ENCODE results near the gene JHY. TPM values are rescaled to one million over a fixed set of nuclear protein-coding genes. Genes with fewer than 3 reads are reported as not detected.

JHY gene
- total and polyA plus RNA-seq, 4 experiments from 2014 or later: 1.5 to 5.4 (median 4.6) TPM

DNA sequence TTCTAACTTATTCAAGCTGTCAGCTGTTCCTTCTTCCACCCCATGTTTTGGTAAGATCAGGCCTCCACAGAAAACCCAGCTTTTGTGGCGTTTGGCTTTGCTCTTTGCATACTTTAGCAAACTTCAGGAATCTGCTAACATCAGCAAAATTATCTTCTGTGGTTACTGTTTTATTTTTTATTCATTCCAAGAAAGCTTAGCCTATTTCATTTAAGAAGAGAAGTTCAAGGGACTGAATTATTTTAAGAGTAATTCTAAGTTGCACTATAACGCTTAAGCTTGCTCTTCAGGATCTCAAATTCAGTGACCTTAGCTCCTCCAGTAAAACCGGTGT, 1.1 kb downstream of the JHY start:
- Mint-ChIP-seq H3K9me3 (peaks cover 0 to 2% (median 0%) of the 10 kb centered on the region in 8 donors), H3K4me3 (peak overlapping the region; percentile 83 to 90 (median 88)), H3K4me1 (peaks cover 16 to 27% (median 24%) of the 10 kb centered on the region in 4 donors), H3K36me3 (peaks cover 5% of the 10 kb centered on the region in 2 donors), H3K27ac (peak overlapping the region; percentile 64 to 93 (median 79)), H3K27me3 (no peaks in the 10 kb centered on the region)
- H3K27me3 ChIP-seq (ENCODE audit: insufficient read depth, low read length): no peaks in the 10 kb centered on the region
- H3K9me3 ChIP-seq (ENCODE audit: control insufficient read depth in 1 of 2, low read length in 2 of 2): no peaks in the 10 kb centered on the region
- H3K4me1 ChIP-seq (ENCODE audit: insufficient read depth, low read length): peaks cover 20% of the 10 kb centered on the region
- CTCF ChIA-PET (ENCODE audit: partially characterized antibody): interaction anchor here (1.2 to 1.5 kb wide), 4 partner anchors 20 to 173 kb away, joined by 4 to 6 read pairs (median 4); no protein-coding TSS in a partner anchor
- POLR2A ChIA-PET (ENCODE audit: partially characterized antibody): interaction anchor here (0.8 to 2.2 kb wide), 3 partner anchors 10 to 179 kb away, joined by 3 to 13 read pairs (median 4); partner anchors contain the start of gene HSPA8
- H3K36me3 ChIP-seq (ENCODE audit: insufficient read depth, low read length): no peaks in the 10 kb centered on the region
- peak overlapping the region; percentile 42 to 56 for H3K4me3 ChIP-seq (ENCODE audit: low read length in 2 of 2)
- H3K27ac ChIP-seq (ENCODE audit: low read depth, low read length): peak overlapping the region; percentile 63
- no peak for DNase-seq
- intact Hi-C loops (cut with micrococcal nuclease): loop anchor here (2.0 kb wide), 1 partner anchor 179 kb away; the partner anchor contains the start of gene HSPA8

DNA sequence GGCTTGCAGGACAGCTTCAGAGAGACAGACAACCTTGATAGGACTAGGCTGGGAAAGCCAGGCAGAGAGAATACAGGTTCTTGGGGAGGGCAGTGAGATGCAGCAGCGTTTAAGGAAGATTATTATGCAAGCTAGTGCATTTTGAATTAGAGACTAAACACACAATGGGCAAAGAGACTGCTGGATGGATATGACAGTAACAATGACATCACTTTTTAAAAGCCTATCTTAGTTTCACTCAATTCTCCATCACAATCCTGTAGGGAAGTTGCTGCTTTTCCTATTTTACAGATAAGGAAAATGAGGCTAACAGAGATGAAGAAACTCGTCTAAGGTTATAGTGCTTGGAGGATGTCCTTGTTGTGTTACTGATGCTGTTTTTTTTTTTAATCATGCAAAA, 5.6 kb downstream of the JHY start:
- ChIA-PET CTCF (ENCODE audit: partially characterized antibody) (interaction anchor here (2.1 kb wide), 1 partner anchor 133 kb away, joined by 7 read pairs; no protein-coding TSS in a partner anchor), POLR2A (ENCODE audit: partially characterized antibody) (no interaction called here)
- Mint-ChIP-seq H3K27ac (no peak overlapping the region), H3K4me3 (no peak overlapping the region), H3K4me1 (peaks cover 10 to 22% (median 18%) of the 10 kb centered on the region in 4 donors), H3K27me3 (no peaks in the 10 kb centered on the region), H3K9me3 (peaks cover 0 to 2% (median 0%) of the 10 kb centered on the region in 8 donors), H3K36me3 (peaks cover 5 to 6% of the 10 kb centered on the region in 2 donors)
- H3K4me3 ChIP-seq (ENCODE audit: low read length in 2 of 2): no peak overlapping the region
- H3K9me3 ChIP-seq (ENCODE audit: control insufficient read depth in 1 of 2, low read length in 2 of 2): no peaks in the 10 kb centered on the region
- H3K27ac ChIP-seq (ENCODE audit: low read depth, low read length): no peak overlapping the region
- no peaks in the 10 kb centered on the region for H3K36me3 ChIP-seq (ENCODE audit: insufficient read depth, low read length)
- DNase-seq: no peak
- no peaks in the 10 kb centered on the region for H3K27me3 ChIP-seq (ENCODE audit: insufficient read depth, low read length)
- H3K4me1 ChIP-seq (ENCODE audit: insufficient read depth, low read length): peaks cover 11% of the 10 kb centered on the region
- intact Hi-C loops (cut with micrococcal nuclease): no loop called here

DNA sequence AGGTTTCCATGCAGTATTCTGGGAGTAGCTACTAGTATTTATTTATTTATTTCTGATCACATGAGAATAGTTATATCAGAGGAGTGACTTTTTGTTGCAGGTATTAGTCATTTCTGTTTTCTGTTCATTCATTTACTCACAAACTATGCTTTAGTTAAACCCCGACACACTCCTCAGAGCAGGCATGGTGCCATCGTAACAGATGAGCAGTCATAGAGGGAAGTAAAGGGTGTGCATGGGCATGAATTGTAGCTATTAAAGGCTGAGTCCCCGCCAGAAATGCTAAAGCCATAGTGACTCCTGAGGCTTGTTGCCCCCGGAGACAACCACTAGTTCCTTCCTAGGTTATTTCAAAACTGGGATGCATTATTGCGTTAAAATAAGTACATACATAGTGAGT, 10.6 kb downstream of the JHY start:
- no peak overlapping the region for H3K4me3 Mint-ChIP-seq
- intact Hi-C loops (cut with micrococcal nuclease): no loop called here
- CTCF ChIA-PET (ENCODE audit: partially characterized antibody): interaction anchor here (1.1 kb wide), 1 partner anchor 30 kb away, joined by 3 read pairs; no protein-coding TSS in a partner anchor

DNA sequence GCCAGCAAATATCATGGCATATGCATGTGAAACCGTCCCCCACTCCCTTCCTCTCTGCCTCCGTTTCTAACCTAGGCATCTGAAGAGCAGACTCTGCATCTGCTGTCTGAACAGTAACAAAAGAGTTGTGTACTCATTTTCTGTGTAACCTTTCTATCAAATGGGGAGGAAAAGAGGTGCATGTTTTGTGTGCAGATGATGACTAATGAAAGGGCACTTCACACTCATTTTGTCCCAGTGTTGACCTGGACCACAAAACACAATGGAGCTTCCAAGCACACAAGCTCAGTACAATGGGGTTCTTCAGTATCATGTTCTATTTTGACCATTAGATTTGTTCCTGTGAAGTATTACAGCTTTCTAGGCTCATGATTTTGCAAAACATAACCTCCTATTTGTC, 13.0 kb downstream of the JHY start:
- H3K4me3 ChIP-seq (ENCODE audit: low read length in 2 of 2): no peak overlapping the region
- no peaks in the 10 kb centered on the region for H3K27me3 Mint-ChIP-seq
- no peaks in the 10 kb centered on the region for H3K9me3 Mint-ChIP-seq
- H3K36me3 ChIP-seq (ENCODE audit: insufficient read depth, low read length): no peaks in the 10 kb centered on the region
- ChIA-PET CTCF (ENCODE audit: partially characterized antibody) (no interaction called here), POLR2A (ENCODE audit: partially characterized antibody) (no interaction called here)
- H3K36me3 Mint-ChIP-seq: peaks cover 0 to 3% of the 10 kb centered on the region in 2 donors
- H3K4me1 ChIP-seq (ENCODE audit: insufficient read depth, low read length): no peaks in the 10 kb centered on the region
- H3K9me3 ChIP-seq (ENCODE audit: control insufficient read depth in 1 of 2, low read length in 2 of 2): no peaks in the 10 kb centered on the region
- intact Hi-C loops (cut with micrococcal nuclease): no loop called here
- H3K27ac ChIP-seq (ENCODE audit: low read depth, low read length): no peak overlapping the region
- H3K27ac Mint-ChIP-seq: no peak overlapping the region
- H3K4me1 Mint-ChIP-seq: peaks cover 0 to 3% (median 1%) of the 10 kb centered on the region in 4 donors
- H3K27me3 ChIP-seq (ENCODE audit: insufficient read depth, low read length): no peaks in the 10 kb centered on the region
- DNase-seq: no peak
- no peak overlapping the region for H3K4me3 Mint-ChIP-seq

More for the DNA sequence above, 10.6 kb downstream of the JHY start:
- Histone ChIP-seq H3K27me3 (ENCODE audit: insufficient read depth, low read length) (no peaks in the 10 kb centered on the region), H3K27ac (ENCODE audit: low read depth, low read length) (no peak overlapping the region), H3K4me3 (ENCODE audit: low read length in 2 of 2) (no peak overlapping the region), H3K9me3 (ENCODE audit: control insufficient read depth in 1 of 2, low read length in 2 of 2) (no peaks in the 10 kb centered on the region), H3K36me3 (ENCODE audit: insufficient read depth, low read length) (no peaks in the 10 kb centered on the region), H3K4me1 (ENCODE audit: insufficient read depth, low read length) (no peaks in the 10 kb centered on the region)
- no peak for DNase-seq
- POLR2A ChIA-PET (ENCODE audit: partially characterized antibody): interaction anchor here (0.9 kb wide), 1 partner anchor 10 kb away, joined by 3 read pairs; no protein-coding TSS in a partner anchor
- Mint-ChIP-seq H3K4me1 (peaks cover 0 to 3% (median under 1%) of the 10 kb centered on the region in 4 donors), H3K27ac (no peak overlapping the region), H3K9me3 (no peaks in the 10 kb centered on the region), H3K36me3 (peaks cover 0 to 3% of the 10 kb centered on the region in 2 donors), H3K27me3 (no peaks in the 10 kb centered on the region)

DNA sequence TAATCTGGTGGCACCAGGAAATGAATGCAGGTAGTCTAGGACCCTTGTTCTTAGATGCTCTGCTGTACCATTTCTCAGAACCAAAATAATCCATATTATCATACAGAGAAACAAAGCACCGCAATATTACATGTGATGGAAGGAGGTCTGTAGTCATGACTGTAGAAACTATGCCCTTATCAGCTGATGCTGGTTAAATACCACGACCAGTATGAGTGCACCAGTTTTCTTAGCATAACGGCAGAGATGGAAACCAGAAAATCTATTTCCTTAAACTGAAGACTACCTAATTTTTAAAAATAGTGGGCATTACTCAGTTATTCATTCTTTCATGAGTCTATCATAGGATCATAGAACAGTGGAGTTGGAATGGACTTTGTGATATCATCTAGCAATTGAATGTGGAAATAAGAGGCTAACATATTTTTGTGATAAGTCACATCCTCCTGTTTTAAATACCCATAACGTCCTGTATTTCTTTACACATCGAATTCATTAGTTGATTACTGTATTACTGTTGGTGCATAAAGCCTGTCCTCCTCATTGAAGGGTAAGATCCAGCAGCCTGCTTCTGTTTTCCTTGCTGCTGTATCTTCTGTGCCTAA, 15.1 kb downstream of the JHY start:
- DNase-seq: no peak
- ChIA-PET CTCF (ENCODE audit: partially characterized antibody) (no interaction called here), POLR2A (ENCODE audit: partially characterized antibody) (no interaction called here)

DNA sequence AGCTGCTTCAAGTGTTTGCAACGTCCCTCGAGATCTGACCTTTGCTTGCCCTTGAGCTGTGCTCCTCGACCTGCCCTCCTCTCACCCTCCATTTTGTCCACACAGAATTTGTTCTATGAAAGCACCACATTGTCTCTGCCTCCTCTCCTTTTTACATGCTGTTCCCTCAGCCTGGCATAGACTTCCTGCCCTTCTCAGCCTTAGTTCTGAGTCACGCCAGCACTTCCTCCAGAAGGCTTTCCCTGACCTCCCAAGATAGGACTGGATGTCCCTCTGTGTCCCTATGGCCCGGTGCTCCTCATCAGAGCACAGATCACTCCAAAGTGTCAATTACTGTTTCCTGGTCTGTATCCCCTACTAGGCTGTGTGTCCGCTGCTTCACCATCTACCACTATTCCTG, 16.2 kb downstream of the JHY start:
- no peaks in the 10 kb centered on the region for H3K9me3 ChIP-seq (ENCODE audit: control insufficient read depth in 1 of 2, low read length in 2 of 2)
- H3K27ac ChIP-seq (ENCODE audit: low read depth, low read length): no peak overlapping the region
- Mint-ChIP-seq H3K27ac (peak overlapping the region in 1 of 7 donors; percentile 65), H3K36me3 (peaks cover 2 to 7% of the 10 kb centered on the region in 2 donors), H3K27me3 (no peaks in the 10 kb centered on the region), H3K4me1 (peaks cover 0 to 3% (median 0%) of the 10 kb centered on the region in 4 donors), H3K9me3 (no peaks in the 10 kb centered on the region), H3K4me3 (no peak overlapping the region)
- POLR2A ChIA-PET (ENCODE audit: partially characterized antibody): no interaction called here
- peak in 1 of 5 donors; percentile 24 for DNase-seq
- no peaks in the 10 kb centered on the region for H3K27me3 ChIP-seq (ENCODE audit: insufficient read depth, low read length)
- H3K36me3 ChIP-seq (ENCODE audit: insufficient read depth, low read length): no peaks in the 10 kb centered on the region
- H3K4me1 ChIP-seq (ENCODE audit: insufficient read depth, low read length): no peaks in the 10 kb centered on the region
- intact Hi-C loops (cut with micrococcal nuclease): no loop called here
- CTCF ChIA-PET (ENCODE audit: partially characterized antibody): no interaction called here
- H3K4me3 ChIP-seq (ENCODE audit: low read length in 2 of 2): no peak overlapping the region

More for the DNA sequence above, 15.1 kb downstream of the JHY start:
- Histone ChIP-seq H3K4me1 (ENCODE audit: insufficient read depth, low read length) (no peaks in the 10 kb centered on the region), H3K27me3 (ENCODE audit: insufficient read depth, low read length) (no peaks in the 10 kb centered on the region), H3K4me3 (ENCODE audit: low read length in 2 of 2) (no peak overlapping the region), H3K27ac (ENCODE audit: low read depth, low read length) (no peak overlapping the region), H3K36me3 (ENCODE audit: insufficient read depth, low read length) (no peaks in the 10 kb centered on the region), H3K9me3 (ENCODE audit: control insufficient read depth in 1 of 2, low read length in 2 of 2) (no peaks in the 10 kb centered on the region)
- Mint-ChIP-seq H3K9me3 (no peaks in the 10 kb centered on the region), H3K27me3 (no peaks in the 10 kb centered on the region), H3K4me3 (no peak overlapping the region), H3K27ac (no peak overlapping the region), H3K4me1 (peaks cover 0 to 3% (median 0%) of the 10 kb centered on the region in 4 donors), H3K36me3 (peaks cover 2 to 4% of the 10 kb centered on the region in 2 donors)
- intact Hi-C loops (cut with micrococcal nuclease): no loop called here

DNA sequence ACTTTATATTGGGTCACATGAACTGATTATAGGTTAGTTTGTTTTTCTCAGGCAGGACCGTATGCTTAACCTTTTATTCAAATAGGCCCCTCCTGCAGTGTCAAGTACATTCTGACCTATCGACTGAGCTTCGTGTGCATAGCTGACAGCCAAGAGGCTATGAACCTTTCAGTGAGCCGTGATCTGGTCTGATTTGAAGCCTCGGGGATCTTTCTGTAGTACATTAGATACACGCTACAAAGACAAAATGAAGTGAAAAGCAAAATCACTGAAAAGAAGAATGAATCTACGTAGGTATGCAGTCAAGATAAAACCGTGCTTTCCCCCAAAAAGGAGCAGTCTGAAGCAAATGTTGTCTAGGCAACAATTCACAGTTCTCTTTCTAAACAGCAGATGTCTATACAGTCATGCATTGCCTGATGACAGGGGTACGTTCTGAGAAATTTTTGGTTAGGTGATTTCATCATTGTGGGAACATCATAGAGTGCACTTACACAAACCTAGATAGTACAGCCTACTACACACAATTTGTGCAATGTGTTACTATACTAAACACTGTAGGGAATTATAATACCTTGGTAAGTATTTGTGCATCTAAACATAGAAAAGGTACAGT, 18.1 kb downstream of the JHY start:
- Mint-ChIP-seq H3K4me3 (no peak overlapping the region), H3K27me3 (no peaks in the 10 kb centered on the region), H3K27ac (no peak overlapping the region), H3K36me3 (peaks cover 5 to 9% of the 10 kb centered on the region in 2 donors), H3K4me1 (peaks cover 0 to 3% (median 0%) of the 10 kb centered on the region in 4 donors), H3K9me3 (no peaks in the 10 kb centered on the region)
- no peaks in the 10 kb centered on the region for H3K36me3 ChIP-seq (ENCODE audit: insufficient read depth, low read length)
- H3K27ac ChIP-seq (ENCODE audit: low read depth, low read length): no peak overlapping the region
- no peaks in the 10 kb centered on the region for H3K9me3 ChIP-seq (ENCODE audit: control insufficient read depth in 1 of 2, low read length in 2 of 2)
- no peak for DNase-seq
- H3K4me3 ChIP-seq (ENCODE audit: low read length in 2 of 2): no peak overlapping the region
- H3K4me1 ChIP-seq (ENCODE audit: insufficient read depth, low read length): no peaks in the 10 kb centered on the region
- CTCF ChIA-PET (ENCODE audit: partially characterized antibody): interaction anchor here (0.7 kb wide), 1 partner anchor 11 kb away, joined by 3 read pairs; no protein-coding TSS in a partner anchor
- intact Hi-C loops (cut with micrococcal nuclease): no loop called here
- H3K27me3 ChIP-seq (ENCODE audit: insufficient read depth, low read length): no peaks in the 10 kb centered on the region
- POLR2A ChIA-PET (ENCODE audit: partially characterized antibody): no interaction called here

All from CD4-positive, alpha-beta memory T cell (primary cell).